ENCODE results near the gene TAF1D.

The TAF1D gene

GRCh38 chr11:93733474-93733873 lies 7.8 kb downstream of the TAF1D start:
- TF ChIP-seq CREB1 (IDR thresholded peaks at IDR 0.05; ENCODE audit: low read depth) (no peak), CEBPB (IDR thresholded peaks at IDR 0.05) (no peak), EGR1 (IDR thresholded peaks at IDR 0.05) (no peak), USF1 (IDR thresholded peaks at IDR 0.05) (no peak), MAX (IDR thresholded peaks at IDR 0.05) (no peak), ZBTB7A (IDR thresholded peaks at IDR 0.05; ENCODE audit: low read depth) (no peak)

- TF ChIP-seq RAD21 (IDR thresholded peaks at IDR 0.05; ENCODE audit: low read depth) (no peak), MAX (IDR thresholded peaks at IDR 0.05) (no peak), ZBTB7A (IDR thresholded peaks at IDR 0.05; ENCODE audit: low read depth) (no peak)
These were observed 8.9 kb downstream of the TAF1D start for GRCh38 chr11:93732237-93732892.

GRCh38 chr11:93730108-93731107 lies 10.9 kb downstream of the TAF1D start:
- TF ChIP-seq TAF1 (IDR thresholded peaks at IDR 0.05; ENCODE audit: low read depth) (no peak), NFIC (IDR thresholded peaks at IDR 0.05) (no peak)

- TF ChIP-seq FOXM1 (IDR thresholded peaks at IDR 0.05; ENCODE audit: borderline replicate concordance, low read depth) (no peak), TAF1 (IDR thresholded peaks at IDR 0.05; ENCODE audit: low read depth) (no peak), CEBPB (IDR thresholded peaks at IDR 0.05) (no peak), USF1 (IDR thresholded peaks at IDR 0.05) (no peak), TCF12 (IDR thresholded peaks at IDR 0.05; ENCODE audit: low read depth) (no peak), REST (IDR thresholded peaks at IDR 0.05; ENCODE audit: low read depth) (no peak), YY1 (IDR thresholded peaks at IDR 0.05; ENCODE audit: low read depth) (no peak), CREB1 (IDR thresholded peaks at IDR 0.05; ENCODE audit: low read depth) (no peak), MAX (IDR thresholded peaks at IDR 0.05) (no peak)
These were observed 12.1 kb downstream of the TAF1D start for GRCh38 chr11:93729129-93729616.

- no peak for TF ChIP-seq TEAD4 (IDR thresholded peaks at IDR 0.05)
- TF ChIP-seq MAX (IDR thresholded peaks at IDR 0.05), result no peak
- TF ChIP-seq ZBTB7A (IDR thresholded peaks at IDR 0.05; ENCODE audit: low read depth), result no peak
- no peak for TF ChIP-seq CEBPB (IDR thresholded peaks at IDR 0.05)
- no peak for TF ChIP-seq YY1 (IDR thresholded peaks at IDR 0.05; ENCODE audit: low read depth)
- no peak for TF ChIP-seq EP300 (IDR thresholded peaks at IDR 0.05; ENCODE audit: borderline replicate concordance)
- no peak for TF ChIP-seq REST (IDR thresholded peaks at IDR 0.05; ENCODE audit: low read depth)
- no peak for TF ChIP-seq USF1 (IDR thresholded peaks at IDR 0.05)
These were observed 12.5 kb downstream of the TAF1D start for GRCh38 chr11:93728792-93729128.

Data from Ishikawa (cell line).